IPS-20b (cell line): Measurements from ENCODE around the gene EIF3B.
"Not testable (repeated sequence)": the region's sequence is repeated elsewhere in the genome, so short reads cannot be mapped to it uniquely, and the experiment has no call there.

Experiments
- H3K27ac ChIP-seq: one replicate; pipeline ENCODE4 v1.5.1; 2013; ENCODE audit warnings: low read length
- H3K27me3 ChIP-seq: 2 replicates; pipeline ENCODE4 v1.6.1; 2013; ENCODE audit warnings: mild to moderate bottlenecking, low read length, inconsistent platforms; ENCODE audit not compliant: insufficient read depth
- H3K36me3 ChIP-seq: 2 replicates; pipeline ENCODE4 v1.6.1; 2013; ENCODE audit warnings: low read depth, mild to moderate bottlenecking, inconsistent platforms, low read length, moderate library complexity; ENCODE audit not compliant: insufficient read depth
- H3K4me1 ChIP-seq: 2 replicates; pipeline ENCODE4 v1.6.1; 2013; ENCODE audit warnings: mild to moderate bottlenecking, control low read depth, inconsistent platforms, low read length, moderate library complexity; ENCODE audit not compliant: insufficient read depth
- H3K4me3 ChIP-seq: 2 replicates; pipeline ENCODE4 v1.5.1; 2013; ENCODE audit warnings: mild to moderate bottlenecking, low read length, inconsistent platforms
- H3K9ac ChIP-seq: 2 replicates; pipeline ENCODE4 v1.6.1; 2013; ENCODE audit warnings: low read depth, mild to moderate bottlenecking, inconsistent platforms, low read length, moderate library complexity
- H3K9me3 ChIP-seq: 2 replicates; pipeline ENCODE4 v1.6.1; 2013; ENCODE audit warnings: mild to moderate bottlenecking, low read depth, low read length, inconsistent platforms; ENCODE audit not compliant: insufficient read depth

Gene EIF3B

GRCh38 chr7:2317556-2318293, 36.9 kb upstream of the EIF3B start:
- Histone ChIP-seq H3K4me3 (no peak overlapping the region), H3K4me1 (no peaks in the 10 kb centered on the region), H3K9ac (no peak overlapping the region), H3K36me3 (no peaks in the 10 kb centered on the region), H3K9me3 (no peaks in the 10 kb centered on the region), H3K27ac (no peak overlapping the region), H3K27me3 (no peaks in the 10 kb centered on the region)

- no peaks in the 10 kb centered on the region for H3K27me3 ChIP-seq
- H3K4me1 ChIP-seq = no peaks in the 10 kb centered on the region
- no peak overlapping the region for H3K4me3 ChIP-seq
- H3K27ac ChIP-seq = no peak overlapping the region
- no peaks in the 10 kb centered on the region for H3K9me3 ChIP-seq
- H3K9ac ChIP-seq = no peak overlapping the region
- H3K36me3 ChIP-seq = no peaks in the 10 kb centered on the region
These were observed 33.6 kb upstream of the EIF3B start for GRCh38 chr7:2321020-2321419.

GRCh38 chr7:2325162-2325561, 29.5 kb upstream of the EIF3B start:
- no peaks in the 10 kb centered on the region for H3K27me3 ChIP-seq
- no peak overlapping the region for H3K27ac ChIP-seq
- H3K4me3 ChIP-seq = no peak overlapping the region
- H3K9me3 ChIP-seq = no peaks in the 10 kb centered on the region
- H3K36me3 ChIP-seq = no peaks in the 10 kb centered on the region
- no peaks in the 10 kb centered on the region for H3K4me1 ChIP-seq
- H3K9ac ChIP-seq = no peak overlapping the region

- H3K9me3 ChIP-seq = no peaks in the 10 kb centered on the region
- no peaks in the 10 kb centered on the region for H3K36me3 ChIP-seq
These were observed 27.7 kb upstream of the EIF3B start for GRCh38 chr7:2326951-2327350.

GRCh38 chr7:2330493-2330892, 24.1 kb upstream of the EIF3B start:
- Histone ChIP-seq H3K27me3 (no peaks in the 10 kb centered on the region), H3K27ac (no peak overlapping the region), H3K4me1 (no peaks in the 10 kb centered on the region), H3K9ac (no peak overlapping the region), H3K9me3 (no peaks in the 10 kb centered on the region), H3K36me3 (peaks cover 4% of the 10 kb centered on the region; the same call in 1 of the 2 replicates), H3K4me3 (no peak overlapping the region)

More at GRCh38 chr7:2326951-2327350, 27.7 kb upstream of the EIF3B start:
- no peak overlapping the region for H3K9ac ChIP-seq
- no peaks in the 10 kb centered on the region for H3K4me1 ChIP-seq
- H3K27me3 ChIP-seq = no peaks in the 10 kb centered on the region
- H3K27ac ChIP-seq = no peak overlapping the region
- no peak overlapping the region for H3K4me3 ChIP-seq

- Histone ChIP-seq H3K9me3 (no peaks in the 10 kb centered on the region), H3K9ac (no peak overlapping the region), H3K27ac (no peak overlapping the region), H3K4me3 (no peak overlapping the region), H3K4me1 (no peaks in the 10 kb centered on the region), H3K36me3 (peaks cover 4% of the 10 kb centered on the region; the same call in 1 of the 2 replicates), H3K27me3 (no peaks in the 10 kb centered on the region)
These were observed 22.9 kb upstream of the EIF3B start for GRCh38 chr7:2331707-2332106.

- H3K4me3 ChIP-seq, H3K9ac ChIP-seq, H3K9me3 ChIP-seq, H3K4me1 ChIP-seq, H3K27ac ChIP-seq, H3K27me3 ChIP-seq: not testable (repeated sequence)
- H3K36me3 ChIP-seq = peaks cover 10% of the 10 kb centered on the region; the same call in 1 of the 2 replicates
These were observed 21.9 kb upstream of the EIF3B start for GRCh38 chr7:2332606-2333231.

GRCh38 chr7:2336626-2337299, 17.9 kb upstream of the EIF3B start:
- H3K4me1 ChIP-seq = no peaks in the 10 kb centered on the region
- no peaks in the 10 kb centered on the region for H3K9me3 ChIP-seq

GRCh38 chr7:2347351-2348063, 7.1 kb upstream of the EIF3B start:
- H3K4me1 ChIP-seq, H3K9me3 ChIP-seq, H3K27me3 ChIP-seq, H3K9ac ChIP-seq, H3K36me3 ChIP-seq, H3K27ac ChIP-seq, H3K4me3 ChIP-seq: not testable (repeated sequence)

More at GRCh38 chr7:2336626-2337299, 17.9 kb upstream of the EIF3B start:
- no peak overlapping the region for H3K27ac ChIP-seq
- no peaks in the 10 kb centered on the region for H3K27me3 ChIP-seq
- H3K4me3 ChIP-seq = no peak overlapping the region
- peaks cover 10% of the 10 kb centered on the region; the same call in 1 of the 2 replicates for H3K36me3 ChIP-seq
- no peak overlapping the region for H3K9ac ChIP-seq

GRCh38 chr7:2350055-2350454, 4.6 kb upstream of the EIF3B start:
- no peaks in the 10 kb centered on the region for H3K27me3 ChIP-seq
- H3K9me3 ChIP-seq = no peaks in the 10 kb centered on the region
- H3K27ac ChIP-seq = no peak overlapping the region
- no peak overlapping the region for H3K4me3 ChIP-seq
- no peaks in the 10 kb centered on the region for H3K4me1 ChIP-seq
- no peak overlapping the region for H3K9ac ChIP-seq
- H3K36me3 ChIP-seq = peaks cover 10% of the 10 kb centered on the region; the same call in 1 of the 2 replicates

GRCh38 chr7:2350861-2351260, 3.8 kb upstream of the EIF3B start:
- Histone ChIP-seq H3K4me3 (no peak overlapping the region), H3K27ac (no peak overlapping the region), H3K27me3 (no peaks in the 10 kb centered on the region), H3K4me1 (no peaks in the 10 kb centered on the region), H3K36me3 (peaks cover 10% of the 10 kb centered on the region; the same call in 1 of the 2 replicates), H3K9me3 (no peaks in the 10 kb centered on the region), H3K9ac (no peak overlapping the region)
